HG03175 (cell line): ENCODE results near the gene ARHGEF4.

Source experiments
- ATAC-seq: cut with Tn5 transposase; IDR thresholded peaks from one replicate; pipeline ENCODE4 v1.9.1; 2021; ENCODE audit warnings: mild to moderate bottlenecking, moderate library complexity; ENCODE audit not compliant: unreplicated experiment

The ARHGEF4 gene

GRCh38 chr2:130915149-130915548 is 78.4 kb downstream of the ARHGEF4 start:
- ATAC-seq: no peak

DNA sequence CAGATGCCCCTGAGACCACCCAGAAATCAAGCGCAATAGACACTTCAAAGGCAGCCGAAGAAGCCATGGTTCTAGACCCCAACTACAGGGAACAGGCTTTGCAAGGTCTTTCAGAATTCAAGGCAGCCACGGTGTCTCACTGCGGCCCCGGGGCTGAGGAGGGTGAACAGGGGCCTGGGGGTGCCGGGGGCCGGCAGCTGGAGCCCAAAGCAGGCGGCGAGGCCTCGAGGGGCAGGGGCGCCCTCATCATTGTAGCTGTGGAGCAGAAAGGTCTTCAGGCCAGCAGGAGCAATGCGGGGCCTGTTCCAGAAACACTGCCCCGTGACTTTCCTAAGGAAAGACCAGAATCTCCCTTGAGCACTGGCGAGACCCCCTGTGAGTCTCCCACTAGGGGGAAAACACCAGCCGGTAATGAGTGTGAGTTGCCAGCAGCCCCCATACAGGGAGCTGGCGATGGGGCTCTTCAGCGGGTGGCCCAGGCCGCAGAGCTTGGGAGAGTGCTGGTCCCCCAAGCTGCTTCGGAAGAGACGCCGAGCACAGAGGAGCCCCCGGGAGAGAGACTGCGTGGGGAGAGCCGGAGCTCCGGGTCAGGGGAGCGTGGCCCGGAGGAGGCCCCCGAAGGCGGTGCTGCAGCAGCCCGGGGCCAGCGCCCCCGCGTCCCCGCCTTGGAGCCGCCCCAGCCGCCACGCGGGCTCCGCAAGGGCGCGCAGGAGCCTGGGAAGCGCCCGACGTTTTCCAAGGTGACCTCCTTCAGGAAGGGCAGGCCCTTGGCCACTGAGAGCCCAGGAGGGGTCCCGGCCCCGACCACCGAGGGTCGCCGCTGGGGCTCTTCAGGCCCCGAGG is 79.1 kb downstream of the ARHGEF4 start:
- ATAC-seq: no peak

- ATAC-seq: no peak
Measured at GRCh38 chr2:130916438-130916705, 79.7 kb downstream of the ARHGEF4 start.

- ATAC-seq: no peak
Measured at GRCh38 chr2:130917006-130917688, 80.4 kb downstream of the ARHGEF4 start.

- ATAC-seq: no peak
Measured at GRCh38 chr2:130918393-130918792, 81.7 kb downstream of the ARHGEF4 start.

DNA sequence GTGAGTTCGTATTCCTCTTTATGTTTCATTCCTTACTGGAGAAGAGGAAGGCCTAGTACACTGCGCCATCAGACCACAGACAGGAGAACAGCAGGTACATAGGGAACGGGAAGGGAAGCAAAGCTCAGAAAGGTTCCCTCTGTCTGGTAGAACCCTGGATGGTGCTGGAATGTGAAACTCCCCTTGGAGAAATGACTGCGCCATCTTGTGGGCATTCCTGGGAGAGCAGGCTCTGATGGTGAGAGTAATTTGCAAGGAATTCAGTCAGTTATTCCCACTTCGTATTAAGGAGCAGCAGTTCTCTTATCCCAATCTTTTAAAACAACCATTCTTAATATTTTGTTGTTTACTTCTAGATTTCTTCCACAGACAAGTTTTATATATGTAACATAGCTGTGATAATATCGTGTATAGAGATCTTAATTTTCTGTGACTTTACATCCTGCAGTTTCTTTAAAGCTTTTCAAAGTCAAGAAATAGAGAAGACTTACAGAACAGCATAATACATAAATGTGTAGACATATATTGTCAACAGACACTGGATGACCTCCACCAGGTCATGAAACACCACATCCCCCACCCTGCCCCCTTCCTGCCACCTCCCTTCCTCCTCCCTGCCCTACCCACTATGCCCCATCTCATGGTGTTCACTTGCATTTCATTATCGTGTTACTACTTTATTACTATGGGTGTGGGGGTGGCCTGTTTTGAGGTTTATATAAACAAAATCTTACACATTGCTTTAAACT is 83.9 kb downstream of the ARHGEF4 start:
- ATAC-seq: no peak

DNA sequence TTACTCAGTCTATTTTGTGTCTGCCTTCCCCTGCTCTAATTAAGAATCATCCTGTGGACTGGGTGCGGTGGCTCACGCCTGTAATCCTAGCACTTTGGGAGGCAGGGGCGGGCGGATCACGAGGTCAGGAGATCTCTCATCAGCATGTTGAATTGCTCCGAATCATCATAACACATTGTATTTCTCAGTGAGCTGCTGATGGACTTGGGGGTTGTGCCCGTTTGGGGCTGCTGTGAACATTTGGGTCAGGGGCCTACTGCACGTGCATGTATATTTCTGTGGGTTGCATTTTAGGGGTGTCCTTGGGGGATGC is 84.4 kb downstream of the ARHGEF4 start:
- ATAC-seq: no peak

DNA sequence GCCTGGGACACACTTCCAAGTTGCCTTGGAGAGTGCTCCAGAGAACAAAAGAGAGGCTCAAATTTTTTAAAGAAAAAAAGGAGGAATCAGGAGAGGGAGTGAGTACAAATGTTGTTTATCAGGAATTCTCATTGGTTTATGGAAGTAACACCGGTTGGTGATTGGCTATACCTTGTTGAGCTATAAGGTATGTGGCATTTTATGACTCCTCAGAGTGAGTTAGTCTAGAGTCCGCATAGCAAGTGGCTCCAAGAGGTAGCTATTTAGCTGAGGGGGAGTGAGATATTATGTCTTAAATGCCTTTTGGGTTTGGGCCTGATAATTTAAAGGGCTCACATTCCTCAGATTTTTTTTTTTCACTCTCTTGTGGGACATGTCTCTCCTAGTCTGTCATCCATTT is 85.7 kb downstream of the ARHGEF4 start:
- no peak for ATAC-seq

DNA sequence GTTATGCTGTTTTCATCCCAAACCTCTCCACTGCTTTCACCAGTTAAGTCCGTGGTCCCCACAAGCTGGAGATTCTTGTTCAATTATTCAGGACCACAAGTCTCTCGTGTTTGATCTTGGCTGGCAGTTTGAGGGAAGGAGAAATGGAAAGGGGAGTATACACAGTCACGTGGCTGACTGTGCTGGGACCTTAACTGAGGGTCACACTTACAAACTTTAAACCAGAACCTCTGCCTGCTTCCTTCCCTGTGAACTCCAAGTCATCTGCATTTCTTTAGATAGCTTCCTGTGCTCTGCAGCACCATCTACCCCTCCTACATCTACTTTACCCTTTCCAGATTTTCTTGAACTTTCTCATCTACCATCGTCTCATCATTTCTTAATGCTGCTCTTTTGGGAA is 91.7 kb downstream of the ARHGEF4 start:
- ATAC-seq: no peak

DNA sequence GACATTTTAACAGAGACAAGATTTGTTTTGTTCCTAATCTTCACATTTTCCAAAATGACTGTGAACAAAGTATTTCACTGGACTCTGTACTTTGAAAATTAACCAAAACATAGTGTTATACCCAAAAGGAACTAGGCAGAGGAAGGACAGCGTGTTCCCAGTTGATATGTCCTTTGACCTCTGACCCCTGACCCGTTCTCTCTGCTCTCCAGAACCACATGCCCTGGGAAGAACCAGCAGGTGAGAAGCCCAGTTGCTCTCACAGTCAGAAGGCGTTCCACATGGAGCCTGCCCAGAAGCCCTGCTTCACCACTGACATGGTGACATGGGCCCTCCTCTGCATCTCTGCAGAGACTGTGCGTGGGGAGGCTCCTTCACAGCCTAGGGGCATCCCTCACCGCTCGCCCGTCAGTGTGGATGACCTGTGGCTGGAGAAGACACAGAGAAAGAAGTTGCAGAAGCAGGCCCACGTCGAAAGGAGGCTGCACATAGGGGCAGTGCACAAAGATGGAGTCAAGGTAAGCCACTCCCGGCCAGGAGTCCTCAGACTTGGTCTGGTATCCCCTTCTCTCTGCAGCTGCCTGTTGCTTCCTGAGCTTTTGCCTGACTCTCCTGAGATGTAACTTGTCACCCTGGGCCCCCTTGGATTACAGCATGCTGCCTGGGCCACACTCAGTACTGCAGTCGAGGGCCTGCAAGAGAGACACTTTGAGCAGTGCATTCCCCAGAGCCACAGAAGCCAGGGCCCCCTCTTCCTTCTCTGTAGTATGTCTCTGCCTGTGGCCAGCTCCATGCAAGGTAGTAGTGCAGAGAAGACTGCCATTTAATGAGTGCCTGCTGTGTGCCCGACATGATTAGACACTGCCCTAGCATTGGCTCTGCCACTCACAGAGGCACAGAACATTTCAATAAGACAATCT is 94.3 kb downstream of the ARHGEF4 start:
- ATAC-seq: no peak

GRCh38 chr2:130933501-130933900 is 96.8 kb downstream of the ARHGEF4 start:
- no peak for ATAC-seq

- ATAC-seq: no peak
Measured at GRCh38 chr2:130936451-130936850, 99.7 kb downstream of the ARHGEF4 start.

DNA sequence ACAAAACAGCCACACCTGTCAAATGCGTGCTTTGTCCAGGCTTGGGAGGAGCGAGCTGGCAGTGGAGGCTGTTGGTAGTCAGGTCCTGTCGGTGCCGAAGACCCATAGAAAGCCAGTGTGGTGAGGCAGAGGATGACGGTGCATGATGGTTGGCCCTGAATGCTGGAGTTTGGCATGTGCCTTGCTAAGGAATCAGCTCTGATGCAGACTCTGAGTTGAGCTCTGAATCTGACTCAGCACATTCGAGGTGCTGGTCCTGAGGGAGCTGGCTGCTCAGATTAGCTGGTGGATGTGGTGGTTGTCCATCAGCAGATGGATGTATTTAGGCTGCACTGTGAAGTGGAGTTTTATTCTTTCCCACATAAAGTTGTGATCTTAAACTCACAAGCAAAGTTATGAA is 111.3 kb downstream of the ARHGEF4 start:
- no peak for ATAC-seq

DNA sequence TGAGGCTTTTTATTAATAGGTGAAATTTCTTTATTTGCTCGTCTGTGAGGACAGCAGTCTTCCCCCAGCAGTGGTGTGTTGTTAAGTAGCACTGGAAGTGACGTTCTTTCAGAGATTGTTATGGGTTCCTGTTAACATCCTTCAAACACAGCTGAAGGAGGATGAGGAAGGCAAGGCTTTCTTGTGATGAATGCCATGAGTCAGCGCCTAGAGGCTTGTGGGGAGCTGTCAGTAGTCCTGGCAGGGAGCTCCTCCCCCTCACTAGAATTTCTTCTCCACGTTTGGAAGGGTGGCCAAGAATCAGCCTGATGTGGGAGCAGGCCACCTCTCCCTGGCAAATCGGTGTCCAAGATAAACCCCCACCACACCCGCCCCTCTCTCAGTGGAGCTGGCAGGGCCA is 113.2 kb downstream of the ARHGEF4 start:
- ATAC-seq: no peak

- ATAC-seq: peak; percentile 62
Measured at GRCh38 chr2:130951018-130951417, 114.3 kb downstream of the ARHGEF4 start.

DNA sequence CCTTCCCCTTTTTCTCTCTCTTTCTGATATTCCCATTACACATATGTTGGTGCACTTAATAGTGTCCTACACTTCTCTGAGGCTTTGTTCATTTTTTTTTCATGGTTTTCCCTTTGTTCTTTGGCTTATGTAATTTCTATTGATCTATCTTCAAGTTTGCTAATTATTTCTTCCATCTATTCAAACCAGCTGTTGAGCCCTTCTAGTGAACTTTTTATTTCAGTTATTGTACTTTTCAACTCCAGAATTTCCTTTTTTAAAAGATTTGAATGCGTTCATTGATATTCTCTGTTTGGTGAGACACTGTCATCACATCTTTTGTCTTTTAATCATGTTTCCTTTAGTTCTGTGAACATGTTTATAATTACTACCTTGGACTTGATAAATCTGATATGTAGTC is 118.2 kb downstream of the ARHGEF4 start:
- no peak for ATAC-seq

GRCh38 chr2:130957915-130958314 is 121.2 kb downstream of the ARHGEF4 start:
- ATAC-seq: no peak

DNA sequence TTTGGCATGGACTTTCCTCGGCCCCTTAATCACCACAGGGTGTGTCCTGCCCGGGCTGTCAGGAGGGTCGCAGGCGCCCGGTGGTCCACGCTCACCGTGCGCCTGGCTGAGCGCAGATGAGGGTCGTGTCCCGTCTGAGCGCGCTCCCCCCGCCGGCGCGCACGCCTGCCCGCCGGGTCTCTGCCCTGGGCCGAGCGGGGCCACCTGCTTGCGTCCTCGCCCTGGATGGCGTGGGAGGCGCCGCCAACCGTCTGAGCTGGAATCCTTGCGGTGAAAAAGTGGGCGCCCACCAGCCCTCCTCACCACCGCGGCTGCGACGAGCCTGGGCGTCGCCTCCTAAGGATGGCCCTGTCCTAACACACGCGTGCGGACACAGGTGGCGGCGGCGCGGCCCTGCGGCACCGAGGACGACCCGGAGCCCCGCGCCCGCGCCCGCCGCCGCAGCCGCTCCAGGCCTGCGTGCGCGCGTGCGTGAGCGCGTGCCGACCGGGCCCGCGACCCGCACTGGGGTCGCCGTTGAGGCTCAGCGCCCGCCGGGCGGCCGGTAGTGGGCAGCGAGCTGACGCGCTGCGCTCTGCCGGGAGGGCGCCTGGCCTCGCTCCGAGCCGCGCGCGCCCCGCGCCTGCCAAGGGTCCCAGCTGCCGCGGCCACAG is 126.6 kb downstream of the ARHGEF4 start:
- no peak for ATAC-seq

DNA sequence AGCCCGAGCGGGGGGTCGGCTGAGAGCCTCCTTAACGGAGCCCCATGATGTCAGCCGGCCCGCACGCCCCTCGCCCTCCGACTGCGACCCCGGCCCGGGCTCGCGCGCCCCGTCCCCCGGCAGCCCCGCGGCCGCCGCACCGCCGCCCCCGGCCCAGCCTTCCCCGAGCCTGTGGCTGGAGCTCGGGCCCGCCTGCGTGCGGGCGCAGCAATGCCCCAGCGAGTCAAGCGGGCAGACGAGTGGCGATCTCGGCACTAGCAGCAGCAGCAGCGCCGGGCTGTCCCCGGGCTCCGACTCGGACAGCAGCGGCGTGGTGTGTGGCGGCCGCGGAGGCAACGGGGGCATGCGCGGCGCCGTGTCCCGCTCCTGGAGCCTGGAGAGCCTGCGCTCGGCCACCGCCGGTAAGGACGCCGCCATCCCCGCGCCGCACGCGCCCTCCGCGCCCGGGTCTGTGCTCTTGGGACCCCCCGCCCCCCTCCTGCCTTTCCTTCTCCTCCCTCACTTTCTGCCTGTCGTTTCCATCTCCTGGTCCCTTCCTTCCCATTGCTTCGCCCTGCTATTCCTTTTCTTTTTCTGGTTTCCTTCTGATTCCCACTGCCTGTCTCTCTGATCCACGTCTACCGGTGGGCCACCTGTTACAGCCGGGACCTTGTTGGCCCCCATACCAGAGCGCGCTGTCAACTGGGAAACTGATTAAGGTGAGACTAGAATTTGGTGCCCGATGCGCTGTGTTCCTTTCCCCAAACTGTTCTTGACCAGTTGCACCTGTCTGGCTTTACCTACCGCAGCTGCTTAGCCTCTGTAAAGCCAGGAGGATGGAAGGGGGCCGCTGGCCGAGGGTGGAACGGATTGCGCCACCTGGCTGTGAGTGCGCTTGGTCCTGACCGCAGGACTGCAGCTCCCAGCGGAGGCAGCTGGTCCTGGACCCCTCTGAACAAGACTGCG is 127.4 kb downstream of the ARHGEF4 start:
- no peak for ATAC-seq
